ENCODE data around the gene TRDMT1. TPM values are rescaled to one million over a fixed set of nuclear protein-coding genes. Genes with fewer than 3 reads are reported as not detected.

Gene TRDMT1
- total and polyA plus RNA-seq, 3 experiments from 2014 or later = 7.3 to 9.8 (median 8.3) TPM

GRCh38 chr10:17240616-17241015, 39.1 kb upstream of the TRDMT1 start:
- H3K9me3 ChIP-seq (ENCODE audit: low read length) = no peaks in the 10 kb centered on the region
- Mint-ChIP-seq H3K9me3 (no peaks in the 10 kb centered on the region), H3K36me3 (peaks cover 3 to 31% (median 6%) of the 10 kb centered on the region in 3 donors), H3K4me3 (peak overlapping the region in 1 of 7 donors; percentile 38), H3K27me3 (no peaks in the 10 kb centered on the region), H3K4me1 (peaks cover 12 to 29% (median 17%) of the 10 kb centered on the region in 3 donors), H3K27ac (peak overlapping the region in 3 of 8 donors; percentile 53 to 82 (median 62))
- H3K27me3 ChIP-seq (ENCODE audit: insufficient read depth, low read length, poor library complexity, severe bottlenecking) = no peaks in the 10 kb centered on the region
- peaks cover 5% of the 10 kb centered on the region for H3K4me1 ChIP-seq (ENCODE audit: insufficient read depth, low read length)
- H3K4me3 ChIP-seq (ENCODE audit: low read length) = no peak overlapping the region
- POLR2A ChIA-PET = interaction anchor here (1.1 kb wide), 1 partner anchor 10 kb away, joined by 5 read pairs; no protein-coding TSS in a partner anchor
- no peak for DNase-seq
- H3K27ac ChIP-seq (ENCODE audit: low read depth, low read length) = no peak overlapping the region
- CTCF ChIA-PET = no interaction called here
- peaks cover 27% of the 10 kb centered on the region for H3K36me3 ChIP-seq (ENCODE audit: insufficient read depth, low read length)

GRCh38 chr10:17240096-17240495, 38.6 kb upstream of the TRDMT1 start:
- H3K27me3 Mint-ChIP-seq = no peaks in the 10 kb centered on the region
- POLR2A ChIA-PET = interaction anchor here (1.1 kb wide), 1 partner anchor 10 kb away, joined by 5 read pairs; no protein-coding TSS in a partner anchor

GRCh38 chr10:17239345-17240085, 38.0 kb upstream of the TRDMT1 start:
- no peaks in the 10 kb centered on the region for H3K27me3 ChIP-seq (ENCODE audit: insufficient read depth, low read length, poor library complexity, severe bottlenecking)
- H3K9me3 ChIP-seq (ENCODE audit: low read length) = no peaks in the 10 kb centered on the region
- peaks cover 4 to 42% (median 13%) of the 10 kb centered on the region in 3 donors for H3K36me3 Mint-ChIP-seq
- H3K27me3 Mint-ChIP-seq = no peaks in the 10 kb centered on the region
- ChIA-PET CTCF (interaction anchor here (1.4 kb wide), 1 partner anchor 12 kb away, joined by 3 read pairs; the partner anchor contains the start of gene VIM), POLR2A (interaction anchor here (1.1 kb wide), 1 partner anchor 9 kb away, joined by 5 read pairs; no protein-coding TSS in a partner anchor)
- H3K4me1 Mint-ChIP-seq = peaks cover 19 to 39% (median 28%) of the 10 kb centered on the region in 3 donors
- peak overlapping the region in 7 of 8 donors; percentile 26 to 88 (median 53) for H3K27ac Mint-ChIP-seq
- DNase-seq = no peak
- H3K4me3 ChIP-seq (ENCODE audit: low read length) = no peak overlapping the region
- peaks cover 15% of the 10 kb centered on the region for H3K4me1 ChIP-seq (ENCODE audit: insufficient read depth, low read length)
- no peaks in the 10 kb centered on the region for H3K9me3 Mint-ChIP-seq
- H3K27ac ChIP-seq (ENCODE audit: low read depth, low read length) = no peak overlapping the region
- H3K4me3 Mint-ChIP-seq = no peak overlapping the region
- H3K36me3 ChIP-seq (ENCODE audit: insufficient read depth, low read length) = peaks cover 38% of the 10 kb centered on the region

More at GRCh38 chr10:17240096-17240495, 38.6 kb upstream of the TRDMT1 start:
- H3K4me3 Mint-ChIP-seq = no peak overlapping the region
- no peaks in the 10 kb centered on the region for H3K9me3 Mint-ChIP-seq
- H3K36me3 ChIP-seq (ENCODE audit: insufficient read depth, low read length) = peaks cover 32% of the 10 kb centered on the region
- DNase-seq = no peak
- H3K27me3 ChIP-seq (ENCODE audit: insufficient read depth, low read length, poor library complexity, severe bottlenecking) = no peaks in the 10 kb centered on the region
- no peaks in the 10 kb centered on the region for H3K9me3 ChIP-seq (ENCODE audit: low read length)
- CTCF ChIA-PET = no interaction called here
- peak overlapping the region in 2 of 8 donors; percentile 23 to 53 for H3K27ac Mint-ChIP-seq
- H3K36me3 Mint-ChIP-seq = peaks cover 3 to 36% (median 7%) of the 10 kb centered on the region in 3 donors
- peaks cover 10% of the 10 kb centered on the region for H3K4me1 ChIP-seq (ENCODE audit: insufficient read depth, low read length)
- peaks cover 15 to 33% (median 22%) of the 10 kb centered on the region in 3 donors for H3K4me1 Mint-ChIP-seq
- H3K27ac ChIP-seq (ENCODE audit: low read depth, low read length) = no peak overlapping the region
- H3K4me3 ChIP-seq (ENCODE audit: low read length) = no peak overlapping the region

DNA sequence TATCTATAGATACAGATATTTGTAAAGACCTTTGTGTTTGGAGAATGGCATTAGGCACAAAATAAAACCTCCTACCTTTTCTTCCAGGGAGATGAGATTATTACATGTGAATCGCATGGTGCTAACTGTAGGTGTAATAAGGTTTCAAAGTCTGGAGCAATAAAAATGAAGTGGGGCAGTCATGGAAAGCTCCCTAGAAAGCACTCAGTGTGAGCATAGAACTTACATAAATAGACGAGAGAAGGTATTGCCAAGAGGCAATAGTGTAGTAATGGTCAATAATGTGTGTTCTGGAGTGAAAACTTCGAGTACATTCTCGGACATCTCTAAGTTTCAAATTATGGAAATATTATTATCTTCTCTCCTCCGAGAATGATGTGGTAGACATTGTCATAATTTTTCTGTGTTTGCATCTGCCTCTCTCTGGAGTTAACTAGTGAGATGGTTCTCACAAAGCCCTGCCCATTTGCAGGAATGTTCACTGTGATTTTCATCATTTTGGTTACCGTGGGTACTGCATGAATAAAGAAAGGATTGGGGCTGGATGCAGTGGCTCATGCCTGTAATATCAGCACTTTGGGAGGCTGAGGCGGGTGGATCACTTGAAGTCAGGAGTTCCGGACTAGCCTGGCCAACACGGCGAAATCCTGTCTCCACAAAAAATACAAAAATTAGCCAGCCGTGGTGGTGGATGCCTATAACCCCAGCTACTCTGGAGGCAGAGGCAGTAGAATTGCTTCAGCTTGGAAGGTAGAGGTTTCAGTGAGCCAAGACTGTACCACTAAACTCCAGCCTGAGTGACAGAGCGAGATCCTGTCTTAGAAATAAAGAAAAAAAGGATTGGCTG, 37.2 kb upstream of the TRDMT1 start:
- Histone ChIP-seq H3K36me3 (ENCODE audit: insufficient read depth, low read length) (peaks cover 44% of the 10 kb centered on the region), H3K9me3 (ENCODE audit: low read length) (no peaks in the 10 kb centered on the region), H3K4me1 (ENCODE audit: insufficient read depth, low read length) (peaks cover 22% of the 10 kb centered on the region), H3K27ac (ENCODE audit: low read depth, low read length) (no peak overlapping the region), H3K4me3 (ENCODE audit: low read length) (no peak overlapping the region), H3K27me3 (ENCODE audit: insufficient read depth, low read length, poor library complexity, severe bottlenecking) (no peaks in the 10 kb centered on the region)
- Mint-ChIP-seq H3K9me3 (no peaks in the 10 kb centered on the region), H3K4me3 (peak overlapping the region in 1 of 7 donors; percentile 18), H3K27ac (peak overlapping the region; percentile 23 to 84 (median 62)), H3K27me3 (peaks cover 0 to 1% of the 10 kb centered on the region in 2 donors), H3K36me3 (peaks cover 8 to 50% (median 17%) of the 10 kb centered on the region in 3 donors), H3K4me1 (peaks cover 23 to 44% (median 37%) of the 10 kb centered on the region in 3 donors)
- ChIA-PET POLR2A (no interaction called here), CTCF (interaction anchor here (1.4 kb wide), 1 partner anchor 11 kb away, joined by 3 read pairs; the partner anchor contains the start of gene VIM)
- DNase-seq = no peak

GRCh38 chr10:17237915-17238444, 36.5 kb upstream of the TRDMT1 start:
- POLR2A ChIA-PET = no interaction called here
- H3K36me3 Mint-ChIP-seq = peaks cover 8 to 57% (median 17%) of the 10 kb centered on the region in 3 donors
- H3K4me1 Mint-ChIP-seq = peaks cover 26 to 44% (median 42%) of the 10 kb centered on the region in 3 donors
- Histone ChIP-seq H3K36me3 (ENCODE audit: insufficient read depth, low read length) (peaks cover 51% of the 10 kb centered on the region), H3K4me1 (ENCODE audit: insufficient read depth, low read length) (peaks cover 25% of the 10 kb centered on the region), H3K27me3 (ENCODE audit: insufficient read depth, low read length, poor library complexity, severe bottlenecking) (no peaks in the 10 kb centered on the region), H3K4me3 (ENCODE audit: low read length) (no peak overlapping the region), H3K27ac (ENCODE audit: low read depth, low read length) (no peak overlapping the region), H3K9me3 (ENCODE audit: low read length) (no peaks in the 10 kb centered on the region)
- peak overlapping the region in 6 of 8 donors; percentile 39 to 75 (median 52) for H3K27ac Mint-ChIP-seq
- no peak overlapping the region for H3K4me3 Mint-ChIP-seq
- H3K9me3 Mint-ChIP-seq = no peaks in the 10 kb centered on the region
- no peak for DNase-seq
- H3K27me3 Mint-ChIP-seq = peaks cover 0 to 1% of the 10 kb centered on the region in 2 donors
- CTCF ChIA-PET = interaction anchor here (1.4 kb wide), 1 partner anchor 10 kb away, joined by 3 read pairs; the partner anchor contains the start of gene VIM

DNA sequence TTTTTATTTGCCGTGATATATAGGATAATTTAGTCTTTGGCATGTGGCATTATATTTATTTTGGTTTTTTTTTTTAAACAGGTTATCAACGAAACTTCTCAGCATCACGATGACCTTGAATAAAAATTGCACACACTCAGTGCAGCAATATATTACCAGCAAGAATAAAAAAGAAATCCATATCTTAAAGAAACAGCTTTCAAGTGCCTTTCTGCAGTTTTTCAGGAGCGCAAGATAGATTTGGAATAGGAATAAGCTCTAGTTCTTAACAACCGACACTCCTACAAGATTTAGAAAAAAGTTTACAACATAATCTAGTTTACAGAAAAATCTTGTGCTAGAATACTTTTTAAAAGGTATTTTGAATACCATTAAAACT, 35.7 kb upstream of the TRDMT1 start:
- DNase-seq = no peak
- H3K27ac Mint-ChIP-seq = peak overlapping the region in 3 of 8 donors; percentile 74 to 88 (median 85)
- ChIA-PET CTCF (no interaction called here), POLR2A (no interaction called here)
- peaks cover 31 to 50% (median 49%) of the 10 kb centered on the region in 3 donors for H3K4me1 Mint-ChIP-seq
- no peak overlapping the region for H3K27ac ChIP-seq (ENCODE audit: low read depth, low read length)
- H3K27me3 Mint-ChIP-seq = peaks cover 0 to 1% of the 10 kb centered on the region in 2 donors
- no peaks in the 10 kb centered on the region for H3K9me3 ChIP-seq (ENCODE audit: low read length)
- H3K36me3 Mint-ChIP-seq = peaks cover 8 to 63% (median 17%) of the 10 kb centered on the region in 3 donors
- peaks cover 58% of the 10 kb centered on the region for H3K36me3 ChIP-seq (ENCODE audit: insufficient read depth, low read length)
- H3K4me1 ChIP-seq (ENCODE audit: insufficient read depth, low read length) = peaks cover 31% of the 10 kb centered on the region
- no peak overlapping the region for H3K4me3 ChIP-seq (ENCODE audit: low read length)
- H3K27me3 ChIP-seq (ENCODE audit: insufficient read depth, low read length, poor library complexity, severe bottlenecking) = no peaks in the 10 kb centered on the region
- H3K9me3 Mint-ChIP-seq = no peaks in the 10 kb centered on the region
- H3K4me3 Mint-ChIP-seq = no peak overlapping the region

DNA sequence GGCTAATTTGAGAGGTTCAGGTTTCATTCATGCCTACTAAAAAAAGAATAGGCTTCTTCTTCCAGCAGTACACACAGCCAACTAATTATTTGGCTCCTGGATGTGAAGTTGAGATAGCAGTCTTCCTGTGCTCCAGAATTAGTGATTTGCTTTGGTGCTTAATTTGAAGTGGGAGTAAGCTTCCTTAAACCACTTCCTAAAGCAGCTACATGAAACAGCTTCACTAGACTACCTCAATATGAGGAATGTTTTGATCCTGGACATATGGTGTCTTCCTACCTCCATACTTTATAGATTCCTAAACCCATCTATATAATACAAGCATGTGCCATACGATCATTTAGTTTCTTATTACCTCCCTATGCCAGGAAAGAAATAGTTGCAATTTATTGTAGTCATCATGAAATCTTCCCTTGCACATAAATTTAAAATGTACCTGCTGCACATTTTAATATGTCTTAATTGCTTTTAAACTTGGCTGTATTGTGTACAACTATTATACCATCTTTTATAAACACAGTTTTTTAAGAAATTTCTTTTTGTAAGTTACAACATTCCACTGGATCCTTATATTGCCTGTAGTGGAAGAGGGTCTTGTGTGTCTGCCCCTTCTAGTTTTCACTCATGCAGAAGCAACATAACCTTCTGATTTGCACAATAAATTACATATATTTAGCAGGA, 35.1 kb upstream of the TRDMT1 start:
- Histone ChIP-seq H3K9me3 (ENCODE audit: low read length) (no peaks in the 10 kb centered on the region), H3K36me3 (ENCODE audit: insufficient read depth, low read length) (peaks cover 64% of the 10 kb centered on the region), H3K27ac (ENCODE audit: low read depth, low read length) (no peak overlapping the region), H3K4me3 (ENCODE audit: low read length) (no peak overlapping the region), H3K27me3 (ENCODE audit: insufficient read depth, low read length, poor library complexity, severe bottlenecking) (no peaks in the 10 kb centered on the region), H3K4me1 (ENCODE audit: insufficient read depth, low read length) (peaks cover 32% of the 10 kb centered on the region)
- peaks cover 34 to 52% (median 51%) of the 10 kb centered on the region in 3 donors for H3K4me1 Mint-ChIP-seq
- H3K36me3 Mint-ChIP-seq = peaks cover 8 to 68% (median 21%) of the 10 kb centered on the region in 3 donors
- ChIA-PET POLR2A (no interaction called here), CTCF (no interaction called here)
- no peaks in the 10 kb centered on the region for H3K9me3 Mint-ChIP-seq
- peaks cover 0 to 1% of the 10 kb centered on the region in 2 donors for H3K27me3 Mint-ChIP-seq
- H3K4me3 Mint-ChIP-seq = no peak overlapping the region
- DNase-seq = no peak
- peak overlapping the region in 5 of 8 donors; percentile 29 to 88 (median 83) for H3K27ac Mint-ChIP-seq
